ENCODE data around the gene IFNG. TPM values are rescaled to one million over a fixed set of nuclear protein-coding genes. Genes with fewer than 3 reads are reported as not detected.
A peak's percentile ranks its signal among the peaks of the same experiment; 100 is the strongest.

Gene IFNG
- total and polyA plus RNA-seq, 12 donors: 1.5 TPM; not detected in 11

DNA sequence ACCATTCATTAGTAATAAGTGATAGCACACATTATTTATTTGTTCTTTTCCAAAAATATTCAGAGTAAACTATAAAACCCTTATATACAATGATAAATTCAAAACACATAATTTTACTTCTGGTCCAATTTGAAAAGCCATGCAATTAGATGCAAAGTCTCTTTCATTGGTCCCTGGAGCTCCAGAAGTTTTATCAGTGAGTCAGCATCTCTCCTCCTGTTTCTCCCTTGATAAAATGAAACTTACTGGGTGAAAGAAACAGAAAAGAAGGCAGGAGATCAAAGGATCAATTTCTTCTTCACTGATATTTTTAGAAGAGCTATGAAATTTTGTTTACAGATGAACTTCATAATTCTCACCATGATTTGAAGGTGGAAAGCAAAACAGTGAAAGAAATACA, 47.5 kb downstream of the IFNG start:
- no peak overlapping the region for H3K4me3 ChIP-seq
- TF ChIP-seq, protein P1, sequence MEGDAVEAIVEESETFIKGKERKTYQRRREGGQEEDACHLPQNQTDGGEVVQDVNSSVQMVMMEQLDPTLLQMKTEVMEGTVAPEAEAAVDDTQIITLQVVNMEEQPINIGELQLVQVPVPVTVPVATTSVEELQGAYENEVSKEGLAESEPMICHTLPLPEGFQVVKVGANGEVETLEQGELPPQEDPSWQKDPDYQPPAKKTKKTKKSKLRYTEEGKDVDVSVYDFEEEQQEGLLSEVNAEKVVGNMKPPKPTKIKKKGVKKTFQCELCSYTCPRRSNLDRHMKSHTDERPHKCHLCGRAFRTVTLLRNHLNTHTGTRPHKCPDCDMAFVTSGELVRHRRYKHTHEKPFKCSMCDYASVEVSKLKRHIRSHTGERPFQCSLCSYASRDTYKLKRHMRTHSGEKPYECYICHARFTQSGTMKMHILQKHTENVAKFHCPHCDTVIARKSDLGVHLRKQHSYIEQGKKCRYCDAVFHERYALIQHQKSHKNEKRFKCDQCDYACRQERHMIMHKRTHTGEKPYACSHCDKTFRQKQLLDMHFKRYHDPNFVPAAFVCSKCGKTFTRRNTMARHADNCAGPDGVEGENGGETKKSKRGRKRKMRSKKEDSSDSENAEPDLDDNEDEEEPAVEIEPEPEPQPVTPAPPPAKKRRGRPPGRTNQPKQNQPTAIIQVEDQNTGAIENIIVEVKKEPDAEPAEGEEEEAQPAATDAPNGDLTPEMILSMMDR (IDR thresholded peaks at IDR 0.05): no peak
- no peaks in the 10 kb centered on the region for H3K36me3 ChIP-seq
- ATAC-seq (no peak), DNase-seq (no peak)
- no peaks in the 10 kb centered on the region for H3K4me1 ChIP-seq
- H3K9me3 ChIP-seq: no peaks in the 10 kb centered on the region
- H3K27me3 ChIP-seq: peaks cover 0 to 3% (median 0%) of the 10 kb centered on the region in 7 donors
- no peak overlapping the region for H3K27ac ChIP-seq
- intact Hi-C loops (cut with DNase I): no loop called here

DNA sequence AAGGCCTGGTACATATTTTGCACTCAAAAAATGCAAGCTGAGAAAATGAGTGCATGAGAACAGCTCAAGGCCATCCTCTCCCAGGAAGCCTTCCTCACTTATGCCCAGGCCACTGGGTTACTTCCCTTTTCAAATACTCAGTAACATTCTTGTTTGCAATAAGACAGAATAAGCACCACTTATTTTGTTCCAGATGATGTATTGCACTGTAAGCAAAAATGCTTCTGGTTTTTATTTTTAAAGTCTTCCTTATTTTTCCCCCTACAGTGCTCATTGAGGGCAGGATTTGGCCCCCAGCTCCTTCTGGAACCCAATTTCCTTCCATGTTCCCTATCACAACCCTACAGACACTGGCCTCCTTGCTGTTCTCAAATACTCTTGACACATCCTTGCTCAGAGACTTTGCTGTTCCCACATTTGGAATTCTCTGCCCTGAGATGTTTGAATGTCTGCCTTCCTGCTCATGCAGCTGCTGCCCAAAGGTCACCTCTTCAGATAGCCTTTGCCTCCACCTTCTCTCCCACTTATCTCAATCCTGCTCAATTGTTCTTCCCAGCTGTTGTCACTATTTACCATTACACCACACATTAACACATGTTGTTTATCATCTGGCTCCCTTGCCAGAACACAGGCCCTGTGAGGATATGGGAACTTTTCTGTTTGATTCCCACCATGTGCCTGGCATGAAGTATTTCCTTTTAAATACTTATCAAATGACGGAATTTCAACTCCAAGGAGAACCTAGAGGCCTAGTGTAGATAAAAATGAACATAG, 49.9 kb downstream of the IFNG start:
- intact Hi-C loops (cut with DNase I): no loop called here
- TF ChIP-seq, protein P1 (IDR thresholded peaks at IDR 0.05): no peak
- 35 to 64% methylated on average over 1 of the region's 1 CpG for WGBS, 2 donors
- ATAC-seq (peak in 1 of 8 donors; percentile 34), DNase-seq (no peak)
- no peak overlapping the region for H3K27ac ChIP-seq
- H3K4me3 ChIP-seq: no peak overlapping the region
- H3K36me3 ChIP-seq: no peaks in the 10 kb centered on the region
- H3K4me1 ChIP-seq: no peaks in the 10 kb centered on the region
- H3K9me3 ChIP-seq: no peaks in the 10 kb centered on the region
- no peaks in the 10 kb centered on the region for H3K27me3 ChIP-seq

GRCh38 chr12:68109001-68109400, 50.5 kb downstream of the IFNG start:
- Histone ChIP-seq H3K27me3 (no peaks in the 10 kb centered on the region), H3K36me3 (no peaks in the 10 kb centered on the region), H3K27ac (no peak overlapping the region), H3K9me3 (no peaks in the 10 kb centered on the region), H3K4me3 (no peak overlapping the region), H3K4me1 (no peaks in the 10 kb centered on the region)
- DNase-seq (no peak), ATAC-seq (no peak)
- intact Hi-C loops (cut with DNase I): no loop called here
- TF ChIP-seq, protein P1 (IDR thresholded peaks at IDR 0.05): no peak

GRCh38 chr12:68106660-68107059, 52.9 kb downstream of the IFNG start:
- DNase-seq (no peak), ATAC-seq (no peak)
- intact Hi-C loops (cut with DNase I): no loop called here
- H3K36me3 ChIP-seq: no peaks in the 10 kb centered on the region
- H3K9me3 ChIP-seq: no peaks in the 10 kb centered on the region
- 90 to 95% methylated on average over 1 of the region's 1 CpG for WGBS, 2 donors
- TF ChIP-seq, protein P1 (IDR thresholded peaks at IDR 0.05): no peak
- H3K27ac ChIP-seq: no peak overlapping the region
- no peak overlapping the region for H3K4me3 ChIP-seq
- no peaks in the 10 kb centered on the region for H3K27me3 ChIP-seq
- H3K4me1 ChIP-seq: no peaks in the 10 kb centered on the region
